Endothelial cell of umbilical vein (primary cell): Measurements from ENCODE around the gene SNX5. TPM values are rescaled to one million over a fixed set of nuclear protein-coding genes. Genes with fewer than 3 reads are reported as not detected.

Experiments used
- BruUV-seq: library from RNA; stranded (reverse); fragments of 400-500 nt; replicated peaks from 2 replicates; lab custom pipeline; 2021; lab: Mats Ljungman, UMichigan
- CTCF ChIA-PET: fragments of 300-600, 350-600 bp; sonication (Branson Sonifier 250); formaldehyde crosslinking; loops from one replicate; lab custom pipeline; 2021; ENCODE audit warnings: antibody characterized with exemption, inconsistent platforms; lab: Charles Lee
- POLR2A ChIA-PET: fragments of 300-600, 350-600 bp; sonication (Branson Sonifier 250); formaldehyde crosslinking; loops from one replicate; lab custom pipeline; 2021; ENCODE audit warnings: antibody characterized with exemption, inconsistent platforms; lab: Charles Lee
- DNase-seq: peaks from one replicate; pipeline ENCODE4 v3.0.0-alpha.2; 2011; ENCODE audit warnings: low read depth, low spot score
- FAIRE-seq: peaks from 2 replicates; lab custom pipeline; 2011; peaks lifted over from hg19 to GRCh38; lab: Jason Lieb, UNC
- H2AFZ ChIP-seq: 2 replicates; pipeline ENCODE4 v1.6.0; 2012; ENCODE audit warnings: low read depth, low read length, control low read depth, inconsistent platforms
- H3K27ac ChIP-seq: 2 replicates; pipeline ENCODE4 v1.5.1; 2011; ENCODE audit warnings: low read depth, mild to moderate bottlenecking, control low read depth, low read length, moderate library complexity; ENCODE audit not compliant: insufficient read depth
- H3K27me3 ChIP-seq, 2 experiments: 2 replicates each; pipeline versions ENCODE4 v1.6.0 to v1.6.1; 2011; ENCODE audit warnings: low read length in 2 of 2, mixed read lengths in 1 of 2; ENCODE audit not compliant: control insufficient read depth in 2 of 2, insufficient read depth in 2 of 2
- H3K36me3 ChIP-seq, 2 experiments: 2 replicates in 1 of 2; 3 replicates in 1 of 2; pipeline ENCODE4 v1.5.1; 2011; ENCODE audit warnings: low read length in 2 of 2, mild to moderate bottlenecking in 1 of 2, moderate library complexity in 1 of 2; ENCODE audit not compliant: control insufficient read depth in 2 of 2, insufficient read depth in 2 of 2; ENCODE audit errors: extremely low read depth in 1 of 2
- H3K4me1 ChIP-seq: 3 replicates; pipeline ENCODE4 v1.5.1; 2011; ENCODE audit warnings: mild to moderate bottlenecking, low read length; ENCODE audit not compliant: control insufficient read depth, insufficient read depth; ENCODE audit errors: extremely low read depth
- H3K4me2 ChIP-seq: 2 replicates; pipeline ENCODE4 v1.6.1; 2011; ENCODE audit warnings: low read length, control low read depth, mixed read lengths; ENCODE audit not compliant: insufficient read depth
- H3K4me3 ChIP-seq, 3 experiments: fragments of 200-600 bp in 1 of 3; sonication (generic), shearing (Covaris generic) in 1 of 3; replicated peaks in 1 of 3; 2 replicates each; pipeline ENCODE4 v1.5.1; 2011 to 2016; ENCODE audit warnings: control low read depth in 3 of 3, low read length in 3 of 3, mild to moderate bottlenecking in 2 of 3, inconsistent platforms in 1 of 3, low read depth in 1 of 3, moderate library complexity in 1 of 3; ENCODE audit not compliant: insufficient read depth in 1 of 3
- H3K79me2 ChIP-seq: 2 replicates; pipeline ENCODE4 v1.6.0; 2012; ENCODE audit warnings: low read length, inconsistent platforms; ENCODE audit not compliant: control insufficient read depth, insufficient read depth
- H3K9ac ChIP-seq: replicated peaks from 2 replicates; pipeline ENCODE3; 2011; ENCODE audit warnings: low read length, control low read depth; ENCODE audit not compliant: insufficient read depth; ENCODE audit errors: extremely low read depth
- H3K9me1 ChIP-seq: replicated peaks from 3 replicates; pipeline ENCODE4 v1.6.0; 2011; ENCODE audit warnings: mild to moderate bottlenecking, low read length; ENCODE audit not compliant: control insufficient read depth, insufficient read depth; ENCODE audit errors: extremely low read depth
- H3K9me3 ChIP-seq: replicated peaks from 2 replicates; pipeline ENCODE4 v1.5.1; 2012; ENCODE audit warnings: low read length, inconsistent platforms; ENCODE audit not compliant: control insufficient read depth, insufficient read depth
- H4K20me1 ChIP-seq: replicated peaks from 2 replicates; pipeline ENCODE3; 2011; ENCODE audit warnings: mild to moderate bottlenecking, low read length; ENCODE audit not compliant: control insufficient read depth, insufficient read depth; ENCODE audit errors: extremely low read depth
- CTCF ChIP-seq, 2 donors: IDR thresholded peaks; 1 replicate in 1 of 2; 2 replicates in 1 of 2; pipeline ENCODE4 v1.5.1; 2011; ENCODE audit warnings: low read length in 2 of 2, mild to moderate bottlenecking in 2 of 2, moderate library complexity in 2 of 2, control low read depth in 1 of 2, inconsistent platforms in 1 of 2, low read depth in 1 of 2; ENCODE audit not compliant: insufficient read depth in 1 of 2; ENCODE audit errors: extremely low read depth in 1 of 2
- EZH2 ChIP-seq: IDR thresholded peaks from 2 replicates; pipeline ENCODE4 v1.6.1; 2012; ENCODE audit warnings: borderline replicate concordance, low read depth, mild to moderate bottlenecking, moderate library complexity, low read length, inconsistent platforms; ENCODE audit not compliant: severe bottlenecking
- FOS ChIP-seq: IDR thresholded peaks from 2 replicates; pipeline ENCODE4 v1.6.1; 2011; ENCODE audit warnings: mild to moderate bottlenecking, low read length, moderate library complexity, borderline replicate concordance; ENCODE audit not compliant: insufficient read depth
- GATA2 ChIP-seq: IDR thresholded peaks from 2 replicates; pipeline ENCODE4 v1.7.0; 2011; ENCODE audit warnings: low read depth, mild to moderate bottlenecking, moderate library complexity, mixed read lengths, low read length; ENCODE audit not compliant: insufficient read length, insufficient read depth
- JUN ChIP-seq: IDR thresholded peaks from 2 replicates; pipeline ENCODE4 v1.6.1; 2011; ENCODE audit warnings: borderline replicate concordance, low read depth; ENCODE audit not compliant: insufficient read length, insufficient read depth
- MYC ChIP-seq: IDR thresholded peaks from one replicate; pipeline ENCODE4 v1.6.1; 2011; ENCODE audit warnings: mild to moderate bottlenecking, low read depth, low read length
- POLR2A ChIP-seq: IDR thresholded peaks from 2 replicates; pipeline ENCODE4 v1.6.1; 2012; ENCODE audit warnings: low read depth, mild to moderate bottlenecking, control low read depth, low read length
- POLR2AphosphoS5 ChIP-seq: IDR thresholded peaks from 2 replicates; pipeline ENCODE4 v1.6.1; 2012; ENCODE audit warnings: low read depth, mild to moderate bottlenecking, control low read depth, low read length, moderate library complexity; ENCODE audit not compliant: insufficient read depth
- dilution Hi-C: fragments of 300-500 bp; cut with MboI; formaldehyde crosslinking; loops from one replicate; pipeline ENCODE4 v1.15.0; 2019; ENCODE audit warnings: low sequenced_read_pairs; ENCODE audit not compliant: extremely low pct_ligation_motif_present
- intact Hi-C: fragments of 100-400 bp; cut with micrococcal nuclease; formaldehyde crosslinking; loops from one replicate; pipeline ENCODE4 v1.10.0; 2022
- polyA plus RNA-seq, 4 experiments: library from polyadenylated mRNA; depleted of rRNA in 3 of 4; stranded (reverse) in 3 of 4; unstranded in 1 of 4; fragments of >200 nt; gene quantifications; 2 replicates each; pipeline versions ENCODE4 v1.2.1 to v1.2.3, GENCODE V29; 2011 to 2012; ENCODE audit warnings: missing spikeins in 1 of 4
- total RNA-seq: library from RNA; stranded (reverse); gene quantifications from 2 replicates; pipeline ENCODE4 v1.2.3, GENCODE V29; 2021
- TF ChIP-seq, protein P1 (sequence below): IDR thresholded peaks from 2 replicates; pipeline ENCODE4 v1.6.1; 2011; ENCODE audit not compliant: insufficient read depth, insufficient read length

Gene SNX5
- total and polyA plus RNA-seq, 2 donors (not counting 3 experiments of a cell fraction or from before 2014, with no cell fraction given) = 76.2 to 121 TPM

DNA sequence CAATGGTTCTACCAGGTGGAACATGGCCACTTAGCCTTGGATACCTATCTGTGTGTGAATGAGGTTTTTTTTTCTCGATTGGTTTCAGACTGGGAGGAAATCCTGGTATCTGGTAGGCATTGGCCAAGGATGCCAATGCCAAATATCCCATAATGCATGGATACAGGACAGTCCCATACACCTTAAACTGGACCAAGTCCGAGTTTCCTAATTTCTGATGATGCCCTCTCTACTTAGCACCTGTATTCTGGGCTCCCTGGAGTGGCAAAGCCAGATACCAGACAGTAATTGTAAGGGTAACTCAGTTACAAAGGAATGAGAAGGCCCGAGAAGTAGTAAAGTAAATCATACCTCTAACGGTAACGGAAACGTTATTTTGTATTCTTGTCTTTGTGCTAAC lies 17.9 kb downstream of the SNX5 start:
- H3K4me1 ChIP-seq = no peaks in the 10 kb centered on the region
- CTCF ChIA-PET = no interaction called here
- dilution Hi-C loops = no loop called here
- TF ChIP-seq EZH2 = no peak
- no peak for TF ChIP-seq MYC
- no peak for TF ChIP-seq JUN
- TF ChIP-seq POLR2A = no peak
- no peak for TF ChIP-seq FOS
- TF ChIP-seq CTCF (IDR thresholded peaks at IDR 0.05; ENCODE audit: extremely low read depth in 1 of 2, insufficient read depth in 1 of 2, low read depth in 1 of 2, low read length in 2 of 2) = no peak
- TF ChIP-seq, protein P1, sequence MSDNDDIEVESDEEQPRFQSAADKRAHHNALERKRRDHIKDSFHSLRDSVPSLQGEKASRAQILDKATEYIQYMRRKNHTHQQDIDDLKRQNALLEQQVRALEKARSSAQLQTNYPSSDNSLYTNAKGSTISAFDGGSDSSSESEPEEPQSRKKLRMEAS = no peak
- TF ChIP-seq POLR2AphosphoS5 = no peak
- no peak for TF ChIP-seq GATA2
- peaks cover 53 to 76% of the 10 kb centered on the region in 2 experiments for H3K36me3 ChIP-seq
- BruUV-seq = no TSS peak
- H4K20me1 ChIP-seq = no peaks in the 10 kb centered on the region
- H3K4me3 ChIP-seq = no peak overlapping the region
- DNase-seq (no peak), FAIRE-seq (no peak)
- no peak overlapping the region for H3K4me2 ChIP-seq
- no peaks in the 10 kb centered on the region for H3K27me3 ChIP-seq
- no peak overlapping the region for H2AFZ ChIP-seq
- peaks cover 74% of the 10 kb centered on the region for H3K79me2 ChIP-seq
- no peak overlapping the region for H3K27ac ChIP-seq
- H3K9me1 ChIP-seq = no peaks in the 10 kb centered on the region
- POLR2A ChIA-PET = no interaction called here
- no peaks in the 10 kb centered on the region for H3K9me3 ChIP-seq
- intact Hi-C loops = no loop called here
- H3K9ac ChIP-seq = no peak overlapping the region
